ENCODE results near the gene SLC25A3.

GRCh38 chr12:98580695-98581094 is 12.8 kb upstream of the SLC25A3 start:
- no peak for TF ChIP-seq CTCF (IDR thresholded peaks at IDR 0.05)
- TF ChIP-seq POLR2A (IDR thresholded peaks at IDR 0.05): no peak
